ENCODE data around the gene BIRC5. TPM values are rescaled to one million over a fixed set of nuclear protein-coding genes. Genes with fewer than 3 reads are reported as not detected.

Gene BIRC5
- total RNA-seq, 1 donor from 2014 or later, result 1.2 TPM

DNA sequence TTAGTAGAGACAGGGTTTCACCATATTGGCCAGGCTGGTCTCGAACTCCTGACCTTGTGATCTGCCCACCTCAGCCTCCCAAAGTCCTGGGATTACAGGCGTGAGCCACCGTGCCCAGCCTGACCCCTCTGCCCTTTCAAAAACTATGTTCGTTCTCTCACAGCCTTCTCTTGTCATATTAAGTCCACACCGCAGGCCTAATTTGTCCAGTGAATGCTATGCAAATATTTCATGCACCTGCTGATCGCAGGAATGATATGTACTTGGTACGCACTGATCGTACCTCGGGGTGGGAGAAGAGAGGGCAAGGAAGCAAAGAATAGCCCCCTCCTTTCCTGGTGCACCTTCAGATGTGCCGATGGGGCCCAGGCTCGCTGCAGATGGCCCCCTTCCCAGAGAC lies 3.0 kb upstream of the BIRC5 start:
- no peak for ATAC-seq
- intact Hi-C loops (cut with DNase I), result no loop called here

DNA sequence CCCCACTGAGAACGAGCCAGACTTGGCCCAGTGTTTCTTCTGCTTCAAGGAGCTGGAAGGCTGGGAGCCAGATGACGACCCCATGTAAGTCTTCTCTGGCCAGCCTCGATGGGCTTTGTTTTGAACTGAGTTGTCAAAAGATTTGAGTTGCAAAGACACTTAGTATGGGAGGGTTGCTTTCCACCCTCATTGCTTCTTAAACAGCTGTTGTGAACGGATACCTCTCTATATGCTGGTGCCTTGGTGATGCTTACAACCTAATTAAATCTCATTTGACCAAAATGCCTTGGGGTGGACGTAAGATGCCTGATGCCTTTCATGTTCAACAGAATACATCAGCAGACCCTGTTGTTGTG lies 631 bp downstream of the BIRC5 start:
- ATAC-seq (no peak), DNase-seq (ENCODE audit: missing footprints) (no peak)
- intact Hi-C loops (cut with DNase I), result no loop called here

More for the DNA sequence above, 3.0 kb upstream of the BIRC5 start:
- DNase-seq (ENCODE audit: missing footprints), result no peak

DNA sequence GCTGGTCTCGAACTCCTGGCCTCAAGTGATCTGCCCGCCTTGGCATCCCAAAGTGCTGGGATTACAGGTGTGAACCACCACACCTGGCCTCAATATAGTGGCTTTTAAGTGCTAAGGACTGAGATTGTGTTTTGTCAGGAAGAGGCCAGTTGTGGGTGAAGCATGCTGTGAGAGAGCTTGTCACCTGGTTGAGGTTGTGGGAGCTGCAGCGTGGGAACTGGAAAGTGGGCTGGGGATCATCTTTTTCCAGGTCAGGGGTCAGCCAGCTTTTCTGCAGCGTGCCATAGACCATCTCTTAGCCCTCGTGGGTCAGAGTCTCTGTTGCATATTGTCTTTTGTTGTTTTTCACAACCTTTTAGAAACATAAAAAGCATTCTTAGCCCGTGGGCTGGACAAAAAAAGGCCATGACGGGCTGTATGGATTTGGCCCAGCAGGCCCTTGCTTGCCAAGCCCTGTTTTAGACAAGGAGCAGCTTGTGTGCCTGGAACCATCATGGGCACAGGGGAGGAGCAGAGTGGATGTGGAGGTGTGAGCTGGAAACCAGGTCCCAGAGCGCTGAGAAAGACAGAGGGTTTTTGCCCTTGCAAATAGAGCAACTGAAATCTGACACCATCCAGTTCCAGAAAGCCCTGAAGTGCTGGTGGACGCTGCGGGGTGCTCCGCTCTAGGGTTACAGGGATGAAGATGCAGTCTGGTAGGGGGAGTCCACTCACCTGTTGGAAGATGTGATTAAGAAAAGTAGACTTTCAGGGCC lies 5.5 kb downstream of the BIRC5 start:
- DNase-seq (ENCODE audit: missing footprints), result no peak
- intact Hi-C loops (cut with DNase I), result no loop called here
- no peak for ATAC-seq

DNA sequence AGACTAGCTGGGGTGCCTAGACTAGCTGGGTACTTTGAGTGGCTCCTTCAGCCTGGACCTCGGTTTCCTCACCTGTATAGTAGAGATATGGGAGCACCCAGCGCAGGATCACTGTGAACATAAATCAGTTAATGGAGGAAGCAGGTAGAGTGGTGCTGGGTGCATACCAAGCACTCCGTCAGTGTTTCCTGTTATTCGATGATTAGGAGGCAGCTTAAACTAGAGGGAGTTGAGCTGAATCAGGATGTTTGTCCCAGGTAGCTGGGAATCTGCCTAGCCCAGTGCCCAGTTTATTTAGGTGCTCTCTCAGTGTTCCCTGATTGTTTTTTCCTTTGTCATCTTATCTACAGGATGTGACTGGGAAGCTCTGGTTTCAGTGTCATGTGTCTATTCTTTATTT lies 9.0 kb downstream of the BIRC5 start:
- ATAC-seq (no peak), DNase-seq (ENCODE audit: missing footprints) (no peak)
- intact Hi-C loops (cut with DNase I), result no loop called here

DNA sequence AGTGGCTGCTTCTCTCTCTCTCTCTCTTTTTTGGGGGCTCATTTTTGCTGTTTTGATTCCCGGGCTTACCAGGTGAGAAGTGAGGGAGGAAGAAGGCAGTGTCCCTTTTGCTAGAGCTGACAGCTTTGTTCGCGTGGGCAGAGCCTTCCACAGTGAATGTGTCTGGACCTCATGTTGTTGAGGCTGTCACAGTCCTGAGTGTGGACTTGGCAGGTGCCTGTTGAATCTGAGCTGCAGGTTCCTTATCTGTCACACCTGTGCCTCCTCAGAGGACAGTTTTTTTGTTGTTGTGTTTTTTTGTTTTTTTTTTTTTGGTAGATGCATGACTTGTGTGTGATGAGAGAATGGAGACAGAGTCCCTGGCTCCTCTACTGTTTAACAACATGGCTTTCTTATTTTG lies 9.7 kb downstream of the BIRC5 start:
- ATAC-seq (no peak), DNase-seq (ENCODE audit: missing footprints) (no peak)
- intact Hi-C loops (cut with DNase I), result no loop called here

DNA sequence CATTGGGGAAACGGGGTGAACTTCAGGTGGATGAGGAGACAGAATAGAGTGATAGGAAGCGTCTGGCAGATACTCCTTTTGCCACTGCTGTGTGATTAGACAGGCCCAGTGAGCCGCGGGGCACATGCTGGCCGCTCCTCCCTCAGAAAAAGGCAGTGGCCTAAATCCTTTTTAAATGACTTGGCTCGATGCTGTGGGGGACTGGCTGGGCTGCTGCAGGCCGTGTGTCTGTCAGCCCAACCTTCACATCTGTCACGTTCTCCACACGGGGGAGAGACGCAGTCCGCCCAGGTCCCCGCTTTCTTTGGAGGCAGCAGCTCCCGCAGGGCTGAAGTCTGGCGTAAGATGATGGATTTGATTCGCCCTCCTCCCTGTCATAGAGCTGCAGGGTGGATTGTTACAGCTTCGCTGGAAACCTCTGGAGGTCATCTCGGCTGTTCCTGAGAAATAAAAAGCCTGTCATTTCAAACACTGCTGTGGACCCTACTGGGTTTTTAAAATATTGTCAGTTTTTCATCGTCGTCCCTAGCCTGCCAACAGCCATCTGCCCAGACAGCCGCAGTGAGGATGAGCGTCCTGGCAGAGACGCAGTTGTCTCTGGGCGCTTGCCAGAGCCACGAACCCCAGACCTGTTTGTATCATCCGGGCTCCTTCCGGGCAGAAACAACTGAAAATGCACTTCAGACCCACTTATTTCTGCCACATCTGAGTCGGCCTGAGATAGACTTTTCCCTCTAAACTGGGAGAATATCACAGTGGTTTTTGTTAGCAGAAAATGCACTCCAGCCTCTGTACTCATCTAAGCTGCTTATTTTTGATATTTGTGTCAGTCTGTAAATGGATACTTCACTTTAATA lies 10.4 kb downstream of the BIRC5 start:
- intact Hi-C loops (cut with DNase I), result no loop called here
- DNase-seq (ENCODE audit: missing footprints) (no peak), ATAC-seq (no peak)

DNA sequence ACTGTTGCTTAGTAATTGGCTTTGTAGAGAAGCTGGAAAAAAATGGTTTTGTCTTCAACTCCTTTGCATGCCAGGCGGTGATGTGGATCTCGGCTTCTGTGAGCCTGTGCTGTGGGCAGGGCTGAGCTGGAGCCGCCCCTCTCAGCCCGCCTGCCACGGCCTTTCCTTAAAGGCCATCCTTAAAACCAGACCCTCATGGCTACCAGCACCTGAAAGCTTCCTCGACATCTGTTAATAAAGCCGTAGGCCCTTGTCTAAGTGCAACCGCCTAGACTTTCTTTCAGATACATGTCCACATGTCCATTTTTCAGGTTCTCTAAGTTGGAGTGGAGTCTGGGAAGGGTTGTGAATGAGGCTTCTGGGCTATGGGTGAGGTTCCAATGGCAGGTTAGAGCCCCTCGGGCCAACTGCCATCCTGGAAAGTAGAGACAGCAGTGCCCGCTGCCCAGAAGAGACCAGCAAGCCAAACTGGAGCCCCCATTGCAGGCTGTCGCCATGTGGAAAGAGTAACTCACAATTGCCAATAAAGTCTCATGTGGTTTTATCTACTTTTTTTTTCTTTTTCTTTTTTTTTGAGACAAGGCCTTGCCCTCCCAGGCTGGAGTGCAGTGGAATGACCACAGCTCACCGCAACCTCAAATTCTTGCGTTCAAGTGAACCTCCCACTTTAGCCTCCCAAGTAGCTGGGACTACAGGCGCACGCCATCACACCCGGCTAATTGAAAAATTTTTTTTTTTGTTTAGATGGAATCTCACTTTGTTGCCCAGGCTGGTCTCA lies 11.2 kb downstream of the BIRC5 start:
- ATAC-seq (no peak), DNase-seq (ENCODE audit: missing footprints) (no peak)
- intact Hi-C loops (cut with DNase I), result no loop called here

DNA sequence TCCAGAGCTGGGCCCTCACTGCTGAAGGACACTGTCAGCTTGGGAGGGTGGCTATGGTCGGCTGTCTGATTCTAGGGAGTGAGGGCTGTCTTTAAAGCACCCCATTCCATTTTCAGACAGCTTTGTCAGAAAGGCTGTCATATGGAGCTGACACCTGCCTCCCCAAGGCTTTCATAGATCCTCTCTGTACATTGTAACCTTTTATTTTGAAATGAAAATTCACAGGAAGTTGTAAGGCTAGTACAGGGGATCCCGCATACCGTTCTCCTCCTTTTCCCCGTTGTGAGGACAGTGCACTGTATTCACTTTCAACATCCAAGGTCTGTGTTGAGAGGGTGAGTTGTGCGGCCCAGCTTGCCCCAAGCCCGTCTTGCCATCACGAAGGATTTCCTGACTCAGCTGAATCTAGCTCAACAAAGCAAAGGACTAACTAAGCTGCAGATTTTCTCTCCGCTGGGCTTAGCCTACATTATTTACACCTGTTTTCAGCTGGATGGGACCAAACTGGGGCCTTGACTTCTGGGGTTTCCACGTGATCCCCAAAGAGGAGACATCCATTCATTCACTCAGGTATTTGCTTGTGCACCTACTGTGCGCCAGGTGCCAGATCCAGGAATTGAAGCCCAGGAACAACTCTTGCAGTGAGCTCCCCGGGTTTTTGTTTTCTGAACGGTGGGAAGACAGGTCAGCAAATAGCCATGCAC lies 12.2 kb downstream of the BIRC5 start:
- intact Hi-C loops (cut with DNase I), result no loop called here
- DNase-seq (ENCODE audit: missing footprints) (no peak), ATAC-seq (no peak)

DNA sequence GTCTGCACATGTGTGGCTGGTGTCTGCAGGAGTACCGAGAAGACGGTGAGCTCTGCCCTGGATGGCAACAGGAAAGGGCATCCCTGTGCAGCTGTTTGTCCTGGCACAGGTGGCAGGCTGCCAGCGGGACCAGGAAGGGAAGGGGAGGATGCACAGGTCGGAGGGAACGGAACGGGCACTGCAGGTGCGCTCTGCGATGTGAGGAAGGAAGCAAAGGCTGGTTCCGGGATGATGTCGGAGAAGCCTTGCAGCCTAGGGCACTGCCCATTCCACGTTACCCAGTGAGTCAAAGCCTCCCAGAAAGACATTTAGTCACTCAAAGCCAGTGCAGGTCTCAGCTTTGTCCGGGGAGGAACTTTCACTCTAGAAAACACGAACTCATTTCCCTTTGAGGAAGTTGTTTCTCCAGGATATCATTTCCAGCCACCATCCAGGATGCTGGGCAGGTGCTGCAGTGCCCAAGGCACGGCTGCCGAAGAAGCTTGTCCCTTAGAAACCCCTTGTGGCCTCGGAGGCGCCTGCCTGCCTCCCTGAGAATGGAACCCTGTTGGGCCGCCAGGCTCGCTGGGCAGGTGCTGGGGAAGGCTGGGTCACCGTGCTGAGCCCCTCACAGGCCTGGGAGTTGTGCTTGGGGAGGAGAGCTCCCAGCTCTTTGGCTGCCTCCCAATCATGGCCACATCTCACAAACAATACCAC lies 12.9 kb downstream of the BIRC5 start:
- DNase-seq (ENCODE audit: missing footprints) (no peak), ATAC-seq (no peak)
- intact Hi-C loops (cut with DNase I), result no loop called here

DNA sequence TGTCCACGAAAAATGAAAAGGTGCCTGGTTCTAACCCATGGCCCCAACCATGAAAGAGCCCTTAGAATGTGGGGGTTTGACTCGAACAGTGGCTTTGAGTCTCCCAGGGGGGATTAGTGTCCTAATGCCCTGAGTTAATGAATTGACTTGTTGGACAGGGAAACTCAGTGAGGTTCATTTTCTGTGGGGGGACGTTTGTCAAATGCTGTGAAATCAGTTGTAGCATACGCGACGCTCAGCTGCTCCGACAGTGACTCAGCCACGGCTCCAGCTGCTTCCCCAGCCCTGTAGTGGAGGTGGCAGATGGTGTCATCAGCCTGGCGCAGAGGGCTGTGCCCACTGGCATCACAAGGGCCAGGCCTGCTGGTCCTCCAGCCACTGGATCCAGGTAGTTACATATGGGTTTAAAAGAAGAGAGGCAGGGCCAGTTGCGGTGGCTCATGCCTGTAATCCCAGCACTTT lies 13.4 kb downstream of the BIRC5 start:
- ATAC-seq, result no peak
- no peak for DNase-seq (ENCODE audit: missing footprints)
- intact Hi-C loops (cut with DNase I), result no loop called here

DNA sequence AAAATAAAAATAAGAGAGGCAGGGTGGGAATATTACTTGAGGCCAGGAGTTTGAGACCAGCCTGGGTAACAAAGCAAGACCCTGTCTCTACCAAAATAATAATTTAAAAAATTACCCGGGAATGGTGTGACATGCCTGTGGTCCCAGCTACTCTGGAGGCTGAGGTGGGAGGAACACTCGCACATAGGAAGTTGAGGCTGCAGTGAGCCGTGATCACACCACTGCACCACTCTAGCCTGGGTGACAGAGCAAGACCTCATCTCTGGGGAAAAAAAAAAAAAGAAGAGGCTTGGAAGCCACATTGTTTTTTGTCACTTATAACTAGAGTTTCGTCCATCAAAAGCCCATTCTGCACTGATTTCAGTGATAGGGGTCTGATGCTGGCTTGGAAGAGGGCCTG lies 14.1 kb downstream of the BIRC5 start:
- DNase-seq (ENCODE audit: missing footprints), result no peak
- intact Hi-C loops (cut with DNase I), result no loop called here
- no peak for ATAC-seq

DNA sequence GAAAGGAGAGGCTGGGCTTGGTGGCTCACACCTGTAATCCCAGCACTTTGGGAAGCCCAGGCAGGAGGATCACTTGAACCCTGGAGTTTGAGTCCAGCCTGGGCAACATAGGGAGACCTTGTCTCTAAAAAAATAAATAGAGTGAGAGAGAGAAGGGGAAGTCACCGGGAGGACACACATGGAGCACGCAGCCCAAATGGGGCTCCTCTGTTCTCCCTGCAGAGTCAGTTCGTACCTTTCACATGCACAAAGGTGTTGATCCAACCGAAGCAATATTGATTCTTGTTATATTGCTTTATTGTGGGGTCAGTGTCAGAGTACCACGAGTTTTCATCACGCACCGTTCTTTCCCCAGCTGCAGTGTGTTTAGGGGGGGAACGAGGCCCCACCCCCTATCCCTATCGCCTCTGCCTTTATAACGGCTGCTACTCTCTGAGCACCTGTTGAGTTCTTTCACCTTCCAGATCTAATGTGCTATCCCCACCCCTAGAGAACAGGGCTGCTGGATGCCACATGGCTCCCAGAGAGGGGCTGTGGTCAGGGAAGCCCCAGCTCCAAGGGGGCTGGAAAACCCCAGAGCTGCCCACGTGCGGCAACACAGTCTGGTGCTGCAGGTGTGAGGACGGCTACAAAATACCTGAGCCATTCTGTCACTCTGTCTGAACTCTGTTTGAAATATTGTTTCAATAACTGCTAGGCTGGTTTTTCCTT lies 16.4 kb downstream of the BIRC5 start:
- DNase-seq (ENCODE audit: missing footprints) (no peak), ATAC-seq (no peak)
- intact Hi-C loops (cut with DNase I), result no loop called here

DNA sequence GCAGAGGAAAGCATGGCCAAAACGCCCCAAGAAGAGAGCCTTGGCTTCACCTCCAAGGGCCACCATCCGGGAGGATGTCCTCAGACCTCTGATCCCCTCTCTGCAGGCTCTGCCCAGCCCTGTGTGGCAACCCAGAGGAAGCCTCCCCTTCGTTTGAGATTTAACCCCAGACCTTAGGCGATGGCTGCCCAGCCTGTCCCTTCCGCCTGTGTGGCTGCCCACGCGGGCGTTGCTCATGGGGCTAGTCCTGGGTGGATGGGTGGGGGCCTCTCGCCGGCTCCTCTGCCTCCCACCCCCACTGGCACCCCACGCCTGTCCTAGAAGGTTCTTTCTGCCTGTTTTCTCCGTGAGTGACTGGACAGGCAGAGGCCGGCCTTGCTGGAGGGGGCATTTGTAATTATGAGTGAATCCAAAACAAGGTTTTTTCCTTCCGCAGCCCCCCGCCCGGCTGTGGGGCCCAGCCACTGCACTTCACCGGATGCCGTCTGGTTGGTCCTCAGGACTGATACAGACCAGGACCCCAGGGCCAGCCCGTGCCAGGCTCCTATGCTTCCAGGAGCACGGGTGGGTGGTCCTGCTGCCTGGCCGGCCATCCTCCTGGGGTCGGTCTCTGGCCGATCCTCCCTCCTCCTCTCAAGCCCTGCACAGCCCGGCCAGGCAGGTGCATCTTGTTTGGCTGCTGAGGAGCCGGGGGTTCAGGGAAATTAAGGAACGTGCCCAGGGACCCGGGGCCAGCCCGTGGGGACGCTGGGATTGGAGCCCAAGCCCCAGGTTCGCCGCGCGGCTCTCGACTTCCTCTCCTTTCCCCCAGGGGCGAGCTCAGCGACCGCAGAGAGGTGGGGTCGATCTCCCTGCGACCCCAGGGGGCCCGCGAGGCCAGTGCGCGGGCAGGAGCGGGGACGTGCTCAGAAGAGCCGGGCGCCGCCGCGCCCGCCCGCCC lies 17.2 kb downstream of the BIRC5 start, which contains the start of gene TMEM235:
TSS of gene TMEM235 (plus strand) at position 636 of the 940 bp plus-strand sequence. CDS start 393 bp downstream, outside the sequence.
- no peak for ATAC-seq
- intact Hi-C loops (cut with DNase I), result no loop called here
- DNase-seq (ENCODE audit: missing footprints), result no peak

DNA sequence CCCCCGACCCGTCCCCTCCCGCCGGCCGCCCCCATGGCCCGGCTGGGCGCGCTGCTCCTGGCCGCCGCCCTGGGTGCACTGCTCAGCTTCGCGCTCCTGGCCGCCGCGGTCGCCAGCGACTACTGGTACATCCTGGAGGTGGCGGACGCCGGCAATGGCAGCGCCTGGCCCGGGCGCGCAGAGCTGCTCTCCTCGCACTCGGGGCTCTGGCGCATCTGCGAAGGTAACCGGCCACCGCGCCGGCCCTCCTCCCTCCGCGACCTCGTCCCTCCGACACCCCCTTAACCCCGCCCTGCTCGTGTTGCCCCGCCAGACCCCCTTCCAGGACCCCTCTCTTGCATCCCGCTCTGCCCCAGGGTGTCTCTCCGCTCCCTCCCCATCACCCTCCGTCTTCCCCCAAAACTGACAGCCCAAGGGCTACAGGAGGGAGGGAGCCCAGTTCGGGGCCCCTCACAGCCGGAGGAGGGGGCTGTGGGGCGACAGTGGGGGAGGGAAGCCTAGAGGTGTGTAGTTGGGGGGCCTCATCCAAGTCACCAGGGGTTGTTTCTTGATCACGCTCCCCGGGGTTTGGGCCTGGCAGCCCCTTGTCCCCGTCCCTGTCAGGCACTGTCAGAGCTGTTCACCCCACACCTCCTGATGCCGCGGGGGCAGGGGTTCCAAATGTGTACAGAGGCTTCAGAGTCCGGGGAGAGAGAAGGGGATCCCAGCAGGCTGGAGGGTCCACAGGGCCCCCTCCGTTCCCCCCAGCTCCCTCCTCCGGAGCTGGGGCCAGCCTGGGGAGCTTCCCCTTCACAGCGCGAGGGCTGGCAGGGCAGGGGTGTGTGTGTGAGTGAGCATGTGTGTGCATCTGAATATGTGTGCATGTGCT lies 18.2 kb downstream of the BIRC5 start:
- intact Hi-C loops (cut with DNase I), result no loop called here
- ATAC-seq (no peak), DNase-seq (ENCODE audit: missing footprints) (no peak)

DNA sequence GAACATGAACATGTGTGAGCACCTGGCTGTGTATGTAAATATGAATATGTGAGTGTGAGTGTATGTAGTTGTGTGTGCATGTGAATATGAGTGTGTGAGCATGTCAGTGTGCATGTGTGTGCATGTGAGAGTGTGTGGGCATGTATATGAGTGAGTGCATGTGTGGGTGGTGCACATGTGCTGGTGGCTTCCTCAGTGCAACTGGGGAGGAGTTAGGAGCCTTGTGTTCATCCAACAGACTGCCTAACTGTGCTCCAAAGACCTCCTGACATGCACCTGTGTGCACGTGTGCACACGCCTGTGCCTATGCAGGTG lies 18.8 kb downstream of the BIRC5 start:
- intact Hi-C loops (cut with DNase I), result no loop called here
- DNase-seq (ENCODE audit: missing footprints) (no peak), ATAC-seq (no peak)

DNA sequence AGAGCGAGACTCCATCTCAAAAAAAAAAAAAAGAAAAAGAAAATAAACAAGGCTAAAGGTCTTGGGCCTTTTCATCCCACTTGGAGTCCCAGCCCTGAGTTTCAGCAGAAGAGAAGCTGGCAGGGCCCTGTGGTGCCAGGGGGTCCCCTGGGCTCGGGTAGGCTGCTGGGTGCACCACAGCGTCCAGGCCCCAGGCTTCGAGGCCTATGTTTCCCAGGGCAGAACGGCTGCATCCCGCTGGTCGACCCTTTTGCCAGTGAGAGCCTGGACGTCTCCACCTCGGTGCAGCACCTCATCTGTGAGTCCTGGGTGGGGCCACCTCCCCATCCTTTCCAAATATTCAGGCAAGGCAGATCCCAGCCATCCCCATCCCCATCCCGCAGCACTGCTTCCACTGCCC lies 19.6 kb downstream of the BIRC5 start:
- ATAC-seq (no peak), DNase-seq (ENCODE audit: missing footprints) (no peak)
- intact Hi-C loops (cut with DNase I), result no loop called here

Data from Right ventricle myocardium inferior (tissue), 1 donor.